HFFc6 (cell line): ENCODE results near the gene AFP. TPM values are rescaled to one million over a fixed set of nuclear protein-coding genes. Genes with fewer than 3 reads are reported as not detected.

ENCODE experiments used
- DNase-seq: peaks from one replicate; pipeline ENCODE4 v3.0.0-alpha.2; 2018
- H3K27ac Mint-ChIP-seq: 2 replicates; pipeline ENCODE4 v1.8.0; 2020; ENCODE audit warnings: mild to moderate bottlenecking, mixed read lengths
- H3K27me3 Mint-ChIP-seq: 2 replicates; pipeline ENCODE4 v1.8.0; 2021; ENCODE audit warnings: mild to moderate bottlenecking, moderate library complexity, mixed read lengths; ENCODE audit not compliant: insufficient read depth
- H3K36me3 Mint-ChIP-seq: 2 replicates; pipeline ENCODE4 v1.8.0; 2021; ENCODE audit warnings: low read depth, mixed read lengths
- H3K4me1 Mint-ChIP-seq: 2 replicates; pipeline ENCODE4 v1.8.0; 2020; ENCODE audit warnings: low read depth, mixed read lengths
- H3K4me3 Mint-ChIP-seq: 2 replicates; pipeline ENCODE4 v1.8.0; 2020; ENCODE audit warnings: mild to moderate bottlenecking, moderate library complexity, mixed read lengths
- H3K9me3 Mint-ChIP-seq: 2 replicates; pipeline ENCODE4 v1.8.0; 2020; ENCODE audit warnings: mild to moderate bottlenecking, mixed read lengths
- CTCF ChIP-seq: fragments of 200-600 bp; sonication (generic); IDR thresholded peaks from 2 replicates; pipeline ENCODE4 v1.5.0; 2021; ENCODE audit warnings: antibody characterized with exemption, mild to moderate bottlenecking
- total RNA-seq, 6 experiments: library from RNA; stranded (reverse); fragmentation: NEBNext Ultra II Directional; extraction: Animal tissue kit (Norgen Biotek cat#: 25700); gene quantifications; 2 replicates in 1 of 6; 3 replicates in 5 of 6; pipeline ENCODE4 v1.2.3, GENCODE V29; 2021

The AFP gene
- total RNA-seq, 6 experiments from 2014 or later, result 1.6 to 2.9 (median 2.5) TPM

- H3K27me3 Mint-ChIP-seq, result peaks cover 16% of the 10 kb centered on the region
- no peak overlapping the region for H3K27ac Mint-ChIP-seq
- no peaks in the 10 kb centered on the region for H3K36me3 Mint-ChIP-seq
- H3K4me1 Mint-ChIP-seq, result no peaks in the 10 kb centered on the region
- TF ChIP-seq CTCF, result no peak
- no peak for DNase-seq
- H3K9me3 Mint-ChIP-seq, result no peaks in the 10 kb centered on the region
- H3K4me3 Mint-ChIP-seq, result no peak overlapping the region
Measured at GRCh38 chr4:73405138-73405537, 30.9 kb upstream of the AFP start.

GRCh38 chr4:73406548-73406875 lies 29.5 kb upstream of the AFP start:
- TF ChIP-seq CTCF, result no peak
- DNase-seq, result no peak
- Mint-ChIP-seq H3K36me3 (no peaks in the 10 kb centered on the region), H3K27ac (no peak overlapping the region), H3K27me3 (peaks cover 14% of the 10 kb centered on the region; the same call in 1 of the 2 replicates), H3K4me3 (no peak overlapping the region), H3K9me3 (no peaks in the 10 kb centered on the region), H3K4me1 (no peaks in the 10 kb centered on the region)

- peaks cover 14% of the 10 kb centered on the region; the same call in 1 of the 2 replicates for H3K27me3 Mint-ChIP-seq
- H3K36me3 Mint-ChIP-seq, result no peaks in the 10 kb centered on the region
- TF ChIP-seq CTCF, result no peak
- H3K9me3 Mint-ChIP-seq, result no peaks in the 10 kb centered on the region
- H3K4me3 Mint-ChIP-seq, result no peak overlapping the region
- DNase-seq, result no peak
- H3K27ac Mint-ChIP-seq, result no peak overlapping the region
- no peaks in the 10 kb centered on the region for H3K4me1 Mint-ChIP-seq
Measured at GRCh38 chr4:73407227-73407673, 28.8 kb upstream of the AFP start.

- no peaks in the 10 kb centered on the region for H3K36me3 Mint-ChIP-seq
- no peak overlapping the region for H3K4me3 Mint-ChIP-seq
- DNase-seq, result no peak
- H3K27ac Mint-ChIP-seq, result no peak overlapping the region
- peaks cover 19% of the 10 kb centered on the region; the same call in 1 of the 2 replicates for H3K27me3 Mint-ChIP-seq
- H3K4me1 Mint-ChIP-seq, result no peaks in the 10 kb centered on the region
- TF ChIP-seq CTCF, result no peak
- no peaks in the 10 kb centered on the region for H3K9me3 Mint-ChIP-seq
Measured at GRCh38 chr4:73408181-73408867, 27.7 kb upstream of the AFP start.

GRCh38 chr4:73409012-73409862 lies 26.8 kb upstream of the AFP start:
- DNase-seq, result no peak
- Mint-ChIP-seq H3K4me1 (no peaks in the 10 kb centered on the region), H3K4me3 (no peak overlapping the region)

More at GRCh38 chr4:73409012-73409862, 26.8 kb upstream of the AFP start:
- no peaks in the 10 kb centered on the region for H3K9me3 Mint-ChIP-seq
- H3K27ac Mint-ChIP-seq, result no peak overlapping the region
- H3K36me3 Mint-ChIP-seq, result no peaks in the 10 kb centered on the region
- no peak for TF ChIP-seq CTCF
- peaks cover 17% of the 10 kb centered on the region for H3K27me3 Mint-ChIP-seq
